Choroid plexus epithelial cell (primary cell): ENCODE results near the gene RETREG1.

Experiments
- DNase-seq: peaks from one replicate; pipeline ENCODE4 v3.0.0-alpha.2; 2010; ENCODE audit warnings: low read depth
- H3K4me3 ChIP-seq: 2 replicates; pipeline ENCODE4 v1.5.1; 2011; ENCODE audit warnings: low read depth, mild to moderate bottlenecking, control low read depth, low read length, moderate library complexity
- TF ChIP-seq, protein P1 (sequence below): conservative IDR thresholded peaks from 2 replicates; pipeline ENCODE4 v1.5.1; 2011; ENCODE audit warnings: low read depth, mild to moderate bottlenecking, control low read depth, inconsistent platforms, low read length, moderate library complexity

The RETREG1 gene

GRCh38 chr5:16461026-16461425, 155.8 kb downstream of the RETREG1 start:
- peak; percentile 91 for DNase-seq
- no peak overlapping the region for H3K4me3 ChIP-seq
- TF ChIP-seq, protein P1, sequence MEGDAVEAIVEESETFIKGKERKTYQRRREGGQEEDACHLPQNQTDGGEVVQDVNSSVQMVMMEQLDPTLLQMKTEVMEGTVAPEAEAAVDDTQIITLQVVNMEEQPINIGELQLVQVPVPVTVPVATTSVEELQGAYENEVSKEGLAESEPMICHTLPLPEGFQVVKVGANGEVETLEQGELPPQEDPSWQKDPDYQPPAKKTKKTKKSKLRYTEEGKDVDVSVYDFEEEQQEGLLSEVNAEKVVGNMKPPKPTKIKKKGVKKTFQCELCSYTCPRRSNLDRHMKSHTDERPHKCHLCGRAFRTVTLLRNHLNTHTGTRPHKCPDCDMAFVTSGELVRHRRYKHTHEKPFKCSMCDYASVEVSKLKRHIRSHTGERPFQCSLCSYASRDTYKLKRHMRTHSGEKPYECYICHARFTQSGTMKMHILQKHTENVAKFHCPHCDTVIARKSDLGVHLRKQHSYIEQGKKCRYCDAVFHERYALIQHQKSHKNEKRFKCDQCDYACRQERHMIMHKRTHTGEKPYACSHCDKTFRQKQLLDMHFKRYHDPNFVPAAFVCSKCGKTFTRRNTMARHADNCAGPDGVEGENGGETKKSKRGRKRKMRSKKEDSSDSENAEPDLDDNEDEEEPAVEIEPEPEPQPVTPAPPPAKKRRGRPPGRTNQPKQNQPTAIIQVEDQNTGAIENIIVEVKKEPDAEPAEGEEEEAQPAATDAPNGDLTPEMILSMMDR: no peak

- TF ChIP-seq, protein P1: no peak
- no peak for DNase-seq
- H3K4me3 ChIP-seq: no peak overlapping the region
Observed at GRCh38 chr5:16459451-16459850, 157.3 kb downstream of the RETREG1 start.

DNA sequence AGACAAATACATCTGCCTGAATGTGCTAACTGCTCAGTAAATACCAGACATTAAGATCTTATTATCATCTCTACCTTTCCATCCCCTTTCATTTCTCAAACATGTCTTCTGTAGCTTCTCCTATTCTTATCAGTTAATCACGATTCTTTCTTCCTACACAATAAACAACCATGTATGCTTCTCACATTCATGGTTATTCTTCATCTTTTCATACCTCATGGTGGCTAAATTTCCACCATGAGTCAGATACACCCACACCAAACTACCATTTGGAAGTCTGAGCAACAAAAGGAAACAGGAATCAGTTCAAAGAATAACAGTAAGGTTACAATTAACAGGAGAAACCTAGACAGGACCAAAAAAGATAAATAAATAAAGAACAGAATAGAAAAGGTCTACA, 158.9 kb downstream of the RETREG1 start:
- no peak overlapping the region for H3K4me3 ChIP-seq
- TF ChIP-seq, protein P1: no peak
- DNase-seq: no peak

- TF ChIP-seq, protein P1: peak; percentile 57
- H3K4me3 ChIP-seq: no peak overlapping the region
- DNase-seq: peak; percentile 46
Observed at GRCh38 chr5:16457451-16457850, 159.3 kb downstream of the RETREG1 start.

- peak; percentile 86 for DNase-seq
- TF ChIP-seq, protein P1: peak; percentile 63
- no peak overlapping the region for H3K4me3 ChIP-seq
Observed at GRCh38 chr5:16456103-16456832, 160.5 kb downstream of the RETREG1 start.

DNA sequence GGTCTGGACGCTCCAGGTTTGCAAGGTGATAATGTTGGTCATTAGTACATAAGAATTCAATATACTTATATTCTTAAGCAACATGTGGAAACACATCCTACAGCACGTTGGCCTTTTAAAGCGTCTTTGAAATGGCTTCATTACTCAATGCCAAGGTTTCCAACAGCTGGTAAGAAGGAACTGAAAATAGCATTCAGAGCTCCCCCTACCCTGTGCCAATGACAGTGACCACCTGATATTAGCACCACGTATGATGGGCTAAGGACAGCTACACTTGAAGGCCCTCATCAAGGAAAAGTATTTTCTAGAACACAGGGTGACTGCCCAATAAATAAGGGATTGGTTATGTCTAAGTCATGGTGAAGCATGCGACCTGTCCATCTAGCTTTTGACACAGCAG, 161.1 kb downstream of the RETREG1 start:
- TF ChIP-seq, protein P1: no peak
- no peak for DNase-seq
- no peak overlapping the region for H3K4me3 ChIP-seq

DNA sequence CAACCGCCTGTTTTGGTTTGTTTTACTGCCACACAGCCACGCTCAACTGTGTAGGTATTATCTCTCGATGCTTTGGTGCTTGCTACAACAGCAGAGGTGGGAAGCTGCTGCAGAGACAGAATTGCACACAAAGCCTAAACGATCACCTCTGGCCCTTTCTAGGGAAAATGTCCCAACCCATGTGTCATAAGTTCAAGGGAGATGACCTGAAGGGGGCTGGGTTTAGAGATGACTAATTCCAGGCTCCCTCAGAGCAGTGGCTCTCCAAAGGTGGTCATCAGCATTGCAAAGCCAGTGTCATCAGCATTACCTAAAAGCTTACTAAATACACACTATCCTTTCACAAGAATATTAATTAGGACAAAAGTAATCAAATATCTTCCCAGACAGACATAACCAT, 162.1 kb downstream of the RETREG1 start:
- TF ChIP-seq, protein P1: no peak
- no peak for DNase-seq
- H3K4me3 ChIP-seq: no peak overlapping the region
